Right lobe of liver (tissue), 6 donors: ENCODE measurements around the gene NYAP2. TPM values are rescaled to one million over a fixed set of nuclear protein-coding genes. Genes with fewer than 3 reads are reported as not detected.

Source experiments
- ATAC-seq, 4 donors: fragments of 200-7000 bp; cut with Tn5 transposase; one replicate each; pipeline ENCODE4 v1.9.1; 2020; ENCODE audit warnings: mild to moderate bottlenecking in 4 of 4, moderate library complexity in 4 of 4
- DNase-seq, 3 donors: peaks; one replicate each; pipeline ENCODE4 v3.0.0-alpha.2; 2020
- H3K27ac ChIP-seq, 3 donors: fragments of 200-600 bp; one replicate each; pipeline ENCODE4 v1.8.0; 2022
- H3K27me3 ChIP-seq, 2 donors: fragments of 200-600 bp; one replicate each; pipeline ENCODE4 v1.8.0; 2022
- H3K36me3 ChIP-seq, 4 donors: fragments of 200-600 bp; sonication (generic) in 1 of 4; one replicate each; pipeline versions ENCODE4 v1.5.1 to v1.8.0; 2017 to 2022; ENCODE audit warnings: control low read depth in 1 of 4
- H3K4me1 ChIP-seq, 4 donors: fragments of 200-600 bp; sonication (generic) in 1 of 4; one replicate each; pipeline versions ENCODE4 v1.5.1 to v1.8.0; 2017 to 2022; ENCODE audit warnings: control low read depth in 1 of 4
- H3K4me3 ChIP-seq, 3 donors: fragments of 200-600 bp; one replicate each; pipeline ENCODE4 v1.8.0; 2022
- H3K9me3 ChIP-seq, 4 donors: fragments of 200-600 bp; sonication (generic) in 1 of 4; one replicate each; pipeline versions ENCODE4 v1.5.1 to v1.8.0; 2017 to 2022; ENCODE audit warnings: control low read depth in 1 of 4
- CTCF ChIP-seq, 4 donors: fragments of 200-600 bp in 3 of 4; fragments of 450-650 bp in 1 of 4; IDR thresholded peaks; one replicate each; pipeline versions ENCODE4 v1.5.1 to v1.8.0; 2016 to 2022; ENCODE audit warnings: antibody characterized with exemption in 4 of 4, mild to moderate bottlenecking in 2 of 4
- POLR2A ChIP-seq: fragments of 450-650 bp; IDR thresholded peaks from one replicate; pipeline ENCODE4 v1.6.1; 2017; ENCODE audit warnings: antibody characterized with exemption, mild to moderate bottlenecking
- WGBS: methylation state at CpG from one replicate; pipeline ENCODE4 v1.1.6; 2018; ENCODE audit warnings: low coverage, low lambda C conversion rate; ENCODE audit not compliant: insufficient coverage; ENCODE audit errors: missing lambda C conversion rate; 5-methylcytosine and 5-hydroxymethylcytosine counted together
- intact Hi-C, 2 donors: fragments of 100-400 bp; cut with DNase I; formaldehyde crosslinking; loops; one replicate each; pipeline versions ENCODE4 v1.11.2 to v1.14.1; 2022
- total RNA-seq, 6 experiments: library from RNA; depleted of rRNA in 2 of 6; stranded (reverse); fragments of >200 nt in 2 of 6; fragmentation: NEBNext Ultra II Directional in 3 of 6; extraction: Animal tissue kit (Norgen Biotek cat#: 25700) in 3 of 6; gene quantifications; one replicate each; pipeline versions ENCODE4 v1.1.0 to v1.2.4, GENCODE V29; 2016 to 2023
- donor health status: DM: no; HTN: yes; CAD: no.
- donor health status: DM: no; HTN: no; CAD: no.
- donor health status: DM: no; HTN: no; CAD: no.
- donor health status: DM: no; HTN: yes; CAD: no.
- donor health status: DM: no; HTN: yes; CAD: no.

The NYAP2 gene
- total RNA-seq, 6 experiments from 2014 or later = not detected

- H3K4me1 ChIP-seq = no peaks in the 10 kb centered on the region
- intact Hi-C loops = no loop called here
- DNase-seq (no peak), ATAC-seq (no peak)
- no peaks in the 10 kb centered on the region for H3K36me3 ChIP-seq
- H3K27me3 ChIP-seq = no peaks in the 10 kb centered on the region
- WGBS = 62% methylated on average over 1 of the region's 1 CpG
- H3K9me3 ChIP-seq = no peaks in the 10 kb centered on the region
- no peak overlapping the region for H3K27ac ChIP-seq
- no peak overlapping the region for H3K4me3 ChIP-seq
- TF ChIP-seq CTCF (IDR thresholded peaks at IDR 0.05) (no peak), POLR2A (no peak)
These were observed 38.7 kb downstream of the NYAP2 start for GRCh38 chr2:225438248-225438647.

DNA sequence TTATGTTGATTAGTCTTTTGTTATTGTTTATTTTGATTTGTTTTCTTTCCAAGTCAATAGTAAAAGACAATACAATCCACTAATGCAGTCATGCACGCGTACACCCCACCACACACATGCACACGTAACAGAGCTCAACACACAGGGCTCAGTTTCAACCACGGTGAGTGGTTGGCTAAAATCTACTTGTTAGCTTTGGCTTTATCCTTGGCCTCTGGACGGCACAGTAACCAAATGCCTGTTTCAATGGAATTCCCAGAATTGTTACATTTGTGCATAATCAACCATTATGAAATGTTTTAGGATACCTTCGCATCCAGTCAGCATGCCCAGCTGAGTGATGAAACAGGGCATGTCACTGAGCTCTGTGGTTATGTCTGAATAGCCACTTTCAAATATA lies 53.2 kb downstream of the NYAP2 start:
- WGBS = 46% methylated on average over 6 of the region's 6 CpGs
- no peak for TF ChIP-seq POLR2A
- TF ChIP-seq CTCF (IDR thresholded peaks at IDR 0.05) = no peak
- ATAC-seq (no peak), DNase-seq (no peak)
- Histone ChIP-seq H3K27me3 (no peaks in the 10 kb centered on the region), H3K9me3 (no peaks in the 10 kb centered on the region), H3K27ac (no peak overlapping the region), H3K4me1 (no peaks in the 10 kb centered on the region), H3K36me3 (no peaks in the 10 kb centered on the region), H3K4me3 (no peak overlapping the region)
- intact Hi-C loops = no loop called here

DNA sequence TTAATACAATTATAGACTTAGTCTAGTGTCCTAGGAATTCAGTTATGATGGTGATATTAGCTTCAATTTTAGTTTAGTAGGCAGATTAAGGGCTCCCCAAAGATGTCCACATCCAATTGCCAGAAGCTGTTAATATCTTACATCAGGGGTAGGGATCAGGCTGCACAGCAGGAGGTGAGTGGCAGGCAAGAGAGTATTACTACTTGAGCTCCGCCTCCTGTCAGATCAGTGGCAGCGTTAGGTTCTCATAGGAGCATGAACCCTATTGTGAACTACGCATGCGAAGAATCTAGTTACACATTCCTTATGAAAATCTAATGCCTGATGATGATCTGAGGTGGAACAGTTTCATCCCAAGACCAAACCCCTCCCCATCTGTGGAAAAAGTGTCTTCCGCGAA lies 54.9 kb downstream of the NYAP2 start:
- DNase-seq (no peak), ATAC-seq (no peak)
- Histone ChIP-seq H3K27ac (no peak overlapping the region), H3K9me3 (no peaks in the 10 kb centered on the region), H3K27me3 (no peaks in the 10 kb centered on the region), H3K4me3 (no peak overlapping the region), H3K4me1 (no peaks in the 10 kb centered on the region), H3K36me3 (no peaks in the 10 kb centered on the region)
- WGBS = 81% methylated on average over 6 of the region's 6 CpGs
- intact Hi-C loops = no loop called here
- TF ChIP-seq CTCF (IDR thresholded peaks at IDR 0.05) = no peak
- no peak for TF ChIP-seq POLR2A

DNA sequence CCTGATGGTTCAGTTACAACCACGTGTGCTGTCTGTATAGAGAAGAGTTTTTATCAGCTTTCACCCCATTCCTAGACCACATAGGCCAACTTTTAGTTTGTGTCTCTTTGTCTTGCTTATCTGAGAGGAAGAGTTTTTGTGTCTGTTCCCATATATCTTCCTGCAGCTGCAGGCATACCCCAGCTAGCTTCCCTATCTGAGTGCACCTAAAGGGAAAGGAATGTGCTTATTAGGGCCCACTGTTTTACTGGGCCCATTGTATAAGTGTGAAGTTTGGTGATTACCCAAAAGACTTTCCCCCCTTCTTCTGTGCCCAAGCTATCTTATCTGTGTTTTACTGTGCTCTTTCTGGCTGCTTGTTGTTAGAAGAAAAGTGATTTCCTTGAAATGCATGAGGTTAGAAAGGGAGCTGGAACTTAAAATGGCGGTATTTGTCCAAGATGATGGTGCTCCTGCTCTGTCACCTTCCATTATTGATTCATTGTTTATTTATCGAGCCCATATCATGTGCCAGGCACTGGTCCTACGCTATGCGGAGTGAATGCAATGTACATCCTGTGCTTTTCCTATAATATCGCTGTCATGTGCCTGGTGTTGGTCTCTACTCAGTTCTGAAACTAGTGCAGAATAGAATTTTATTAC lies 57.2 kb downstream of the NYAP2 start:
- no peak for DNase-seq
- TF ChIP-seq CTCF (IDR thresholded peaks at IDR 0.05) (no peak), POLR2A (no peak)

More for the DNA sequence above, 57.2 kb downstream of the NYAP2 start:
- intact Hi-C loops = no loop called here
- 47% methylated on average over 6 of the region's 6 CpGs for WGBS
- no peaks in the 10 kb centered on the region for H3K36me3 ChIP-seq
- H3K4me3 ChIP-seq = no peak overlapping the region
- no peaks in the 10 kb centered on the region for H3K9me3 ChIP-seq
- no peaks in the 10 kb centered on the region for H3K4me1 ChIP-seq
- no peak overlapping the region for H3K27ac ChIP-seq
- peaks cover 0 to 9% of the 10 kb centered on the region in 2 donors for H3K27me3 ChIP-seq
- ATAC-seq = no peak
